GM20000 (cell line): ENCODE data around the gene PINLYP.
"Not testable (repeated sequence)": the region's sequence is repeated elsewhere in the genome, so short reads cannot be mapped to it uniquely, and the experiment has no call there.

ENCODE experiments used
- DNase-seq: peaks from one replicate; pipeline ENCODE4 v3.0.0; 2012; ENCODE audit warnings: low spot score
- CTCF ChIP-seq: IDR thresholded peaks from 2 replicates; pipeline ENCODE4 v1.5.1; 2012; ENCODE audit warnings: mild to moderate bottlenecking, control low read depth; ENCODE audit errors: extremely low read depth, missing control alignments

PINLYP gene

GRCh38 chr19:43545276-43545675, 30.3 kb upstream of the PINLYP start:
- no peak for DNase-seq
- TF ChIP-seq CTCF, result no peak

- no peak for TF ChIP-seq CTCF
- no peak for DNase-seq
Measured at GRCh38 chr19:43545981-43546380, 29.6 kb upstream of the PINLYP start.

GRCh38 chr19:43546581-43546980, 29.0 kb upstream of the PINLYP start:
- TF ChIP-seq CTCF, result no peak
- no peak for DNase-seq

- DNase-seq, result not testable (repeated sequence)
Measured at GRCh38 chr19:43547926-43548325, 27.7 kb upstream of the PINLYP start.

- no peak for DNase-seq
Measured at GRCh38 chr19:43548706-43549105, 26.9 kb upstream of the PINLYP start.

GRCh38 chr19:43551399-43552197, 24.0 kb upstream of the PINLYP start:
- no peak for TF ChIP-seq CTCF
- no peak for DNase-seq

More at GRCh38 chr19:43548706-43549105, 26.9 kb upstream of the PINLYP start:
- TF ChIP-seq CTCF, result no peak

- no peak for DNase-seq
- TF ChIP-seq CTCF, result no peak
Measured at GRCh38 chr19:43552198-43552450, 23.5 kb upstream of the PINLYP start.

GRCh38 chr19:43552616-43553015, 23.0 kb upstream of the PINLYP start:
- TF ChIP-seq CTCF, result no peak
- no peak for DNase-seq
